DND-41 (cell line): ENCODE results near the gene POF1B.
"Not testable (repeated sequence)": the region's sequence is repeated elsewhere in the genome, so short reads cannot be mapped to it uniquely, and the experiment has no call there.

ENCODE experiments used
- ATAC-seq: fragments of 200-7000 bp; cut with Tn5 transposase; 3 replicates; pipeline ENCODE4 v1.9.1; 2021; ENCODE audit warnings: low read depth; ENCODE audit not compliant: insufficient read depth
- DNase-seq: peaks from one replicate; pipeline ENCODE4 v3.0.0-alpha.2; 2020
- H2AFZ ChIP-seq: 2 replicates; pipeline ENCODE4 v1.6.0; 2012; ENCODE audit warnings: low read depth, low read length
- H3K27ac ChIP-seq: 2 replicates; pipeline ENCODE4 v1.5.1; 2012; ENCODE audit warnings: low read length, inconsistent platforms
- H3K27me3 ChIP-seq: fragments of 200-600 bp; sonication (generic); 2 replicates; pipeline ENCODE4 v1.6.0; 2012; ENCODE audit warnings: low read length, mild to moderate bottlenecking, inconsistent platforms; ENCODE audit not compliant: insufficient read depth, poor library complexity
- H3K36me3 ChIP-seq: 2 replicates; pipeline ENCODE4 v1.5.1; 2012; ENCODE audit warnings: low read length, inconsistent platforms; ENCODE audit not compliant: insufficient read depth
- H3K4me1 ChIP-seq: 2 replicates; pipeline ENCODE4 v1.5.1; 2012; ENCODE audit warnings: mild to moderate bottlenecking, low read length; ENCODE audit not compliant: insufficient read depth
- H3K4me2 ChIP-seq: 2 replicates; pipeline ENCODE4 v1.6.0; 2012; ENCODE audit warnings: mild to moderate bottlenecking, moderate library complexity, low read length, inconsistent platforms; ENCODE audit not compliant: insufficient read depth
- H3K4me3 ChIP-seq, 2 experiments: fragments of 200-600 bp in 1 of 2; shearing (Covaris generic) in 1 of 2; 2 replicates each; pipeline ENCODE4 v1.5.1; 2012 to 2016; ENCODE audit warnings: inconsistent platforms in 2 of 2, low read length in 2 of 2, mild to moderate bottlenecking in 2 of 2, low read depth in 1 of 2, moderate library complexity in 1 of 2
- H3K79me2 ChIP-seq: 2 replicates; pipeline ENCODE4 v1.6.0; 2012; ENCODE audit warnings: low read length, inconsistent platforms; ENCODE audit not compliant: insufficient read depth
- H3K9ac ChIP-seq: 2 replicates; pipeline ENCODE4 v1.6.0; 2012; ENCODE audit warnings: low read depth, mild to moderate bottlenecking, inconsistent platforms, low read length, moderate library complexity
- H3K9me3 ChIP-seq: 2 replicates; pipeline ENCODE4 v1.5.1; 2012; ENCODE audit warnings: low read length, moderate library complexity, mild to moderate bottlenecking, inconsistent platforms; ENCODE audit not compliant: insufficient read depth, severe bottlenecking
- H4K20me1 ChIP-seq: 2 replicates; pipeline ENCODE4 v1.6.0; 2012; ENCODE audit warnings: low read length; ENCODE audit not compliant: insufficient read depth
- EZH2 ChIP-seq: IDR thresholded peaks from 3 replicates; pipeline ENCODE4 v1.6.1; 2012; ENCODE audit warnings: borderline replicate concordance, low read depth, mild to moderate bottlenecking, moderate library complexity, low read length, inconsistent platforms; ENCODE audit not compliant: severe bottlenecking
- TF ChIP-seq, protein P1 (sequence below): IDR thresholded peaks from 2 replicates; pipeline ENCODE4 v1.5.1; 2012; ENCODE audit warnings: borderline replicate concordance, low read length, moderate library complexity, mild to moderate bottlenecking; ENCODE audit not compliant: poor library complexity, severe bottlenecking; ENCODE audit errors: extremely low read depth

Gene POF1B

DNA sequence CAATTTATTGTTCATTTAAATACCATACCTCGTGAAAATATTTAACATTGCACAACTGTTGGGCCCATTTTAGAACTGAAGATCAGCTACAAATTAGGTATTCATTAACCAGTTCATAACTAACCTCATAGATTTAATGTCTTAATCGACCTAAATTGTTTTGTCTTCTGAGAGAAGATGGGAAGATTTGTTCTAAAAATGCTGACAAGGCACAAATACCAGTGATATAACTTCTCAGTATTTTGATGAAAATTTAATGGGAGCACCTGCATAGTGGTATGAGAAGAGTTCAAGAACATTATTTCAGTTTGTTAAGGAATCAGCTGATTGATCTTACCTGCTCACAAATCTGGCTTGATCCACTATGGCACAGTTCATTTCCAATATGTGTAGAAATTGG is 33.9 kb downstream of the POF1B start:
- H3K9me3 ChIP-seq, result no peaks in the 10 kb centered on the region
- H3K4me3 ChIP-seq, result no peak overlapping the region
- H3K4me2 ChIP-seq, result no peak overlapping the region
- ATAC-seq, result no peak
- no peak overlapping the region for H2AFZ ChIP-seq
- TF ChIP-seq, protein P1, sequence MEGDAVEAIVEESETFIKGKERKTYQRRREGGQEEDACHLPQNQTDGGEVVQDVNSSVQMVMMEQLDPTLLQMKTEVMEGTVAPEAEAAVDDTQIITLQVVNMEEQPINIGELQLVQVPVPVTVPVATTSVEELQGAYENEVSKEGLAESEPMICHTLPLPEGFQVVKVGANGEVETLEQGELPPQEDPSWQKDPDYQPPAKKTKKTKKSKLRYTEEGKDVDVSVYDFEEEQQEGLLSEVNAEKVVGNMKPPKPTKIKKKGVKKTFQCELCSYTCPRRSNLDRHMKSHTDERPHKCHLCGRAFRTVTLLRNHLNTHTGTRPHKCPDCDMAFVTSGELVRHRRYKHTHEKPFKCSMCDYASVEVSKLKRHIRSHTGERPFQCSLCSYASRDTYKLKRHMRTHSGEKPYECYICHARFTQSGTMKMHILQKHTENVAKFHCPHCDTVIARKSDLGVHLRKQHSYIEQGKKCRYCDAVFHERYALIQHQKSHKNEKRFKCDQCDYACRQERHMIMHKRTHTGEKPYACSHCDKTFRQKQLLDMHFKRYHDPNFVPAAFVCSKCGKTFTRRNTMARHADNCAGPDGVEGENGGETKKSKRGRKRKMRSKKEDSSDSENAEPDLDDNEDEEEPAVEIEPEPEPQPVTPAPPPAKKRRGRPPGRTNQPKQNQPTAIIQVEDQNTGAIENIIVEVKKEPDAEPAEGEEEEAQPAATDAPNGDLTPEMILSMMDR, result no peak
- TF ChIP-seq EZH2, result no peak
- no peak overlapping the region for H3K9ac ChIP-seq
- no peaks in the 10 kb centered on the region for H4K20me1 ChIP-seq
- no peaks in the 10 kb centered on the region for H3K4me1 ChIP-seq
- H3K36me3 ChIP-seq, result no peaks in the 10 kb centered on the region
- H3K27me3 ChIP-seq, result no peaks in the 10 kb centered on the region
- H3K79me2 ChIP-seq, result no peaks in the 10 kb centered on the region
- no peak overlapping the region for H3K27ac ChIP-seq
- no peak for DNase-seq

DNA sequence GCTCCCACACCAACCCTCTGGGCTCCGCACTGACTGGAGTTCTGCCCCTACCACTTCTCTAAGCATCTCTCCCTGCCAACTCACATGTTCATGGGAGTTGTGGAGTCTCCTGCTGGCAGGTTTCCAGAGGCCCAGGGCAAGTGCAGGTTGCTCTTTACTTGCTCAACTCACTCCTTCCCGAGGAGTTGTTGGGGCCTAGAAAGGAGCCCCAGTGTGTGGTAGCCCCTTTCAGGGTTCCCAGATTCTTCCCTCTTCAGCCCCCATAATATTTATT is 52.5 kb downstream of the POF1B start:
- H3K36me3 ChIP-seq, result no peaks in the 10 kb centered on the region
- DNase-seq (no peak), ATAC-seq (no peak)
- no peaks in the 10 kb centered on the region for H3K27me3 ChIP-seq
- H3K4me1 ChIP-seq, result no peaks in the 10 kb centered on the region
- no peaks in the 10 kb centered on the region for H4K20me1 ChIP-seq
- no peaks in the 10 kb centered on the region for H3K9me3 ChIP-seq
- no peak overlapping the region for H3K4me3 ChIP-seq
- H3K27ac ChIP-seq, result no peak overlapping the region
- H2AFZ ChIP-seq, result no peak overlapping the region
- TF ChIP-seq, protein P1, result no peak
- no peaks in the 10 kb centered on the region for H3K79me2 ChIP-seq
- no peak overlapping the region for H3K4me2 ChIP-seq
- H3K9ac ChIP-seq, result no peak overlapping the region

DNA sequence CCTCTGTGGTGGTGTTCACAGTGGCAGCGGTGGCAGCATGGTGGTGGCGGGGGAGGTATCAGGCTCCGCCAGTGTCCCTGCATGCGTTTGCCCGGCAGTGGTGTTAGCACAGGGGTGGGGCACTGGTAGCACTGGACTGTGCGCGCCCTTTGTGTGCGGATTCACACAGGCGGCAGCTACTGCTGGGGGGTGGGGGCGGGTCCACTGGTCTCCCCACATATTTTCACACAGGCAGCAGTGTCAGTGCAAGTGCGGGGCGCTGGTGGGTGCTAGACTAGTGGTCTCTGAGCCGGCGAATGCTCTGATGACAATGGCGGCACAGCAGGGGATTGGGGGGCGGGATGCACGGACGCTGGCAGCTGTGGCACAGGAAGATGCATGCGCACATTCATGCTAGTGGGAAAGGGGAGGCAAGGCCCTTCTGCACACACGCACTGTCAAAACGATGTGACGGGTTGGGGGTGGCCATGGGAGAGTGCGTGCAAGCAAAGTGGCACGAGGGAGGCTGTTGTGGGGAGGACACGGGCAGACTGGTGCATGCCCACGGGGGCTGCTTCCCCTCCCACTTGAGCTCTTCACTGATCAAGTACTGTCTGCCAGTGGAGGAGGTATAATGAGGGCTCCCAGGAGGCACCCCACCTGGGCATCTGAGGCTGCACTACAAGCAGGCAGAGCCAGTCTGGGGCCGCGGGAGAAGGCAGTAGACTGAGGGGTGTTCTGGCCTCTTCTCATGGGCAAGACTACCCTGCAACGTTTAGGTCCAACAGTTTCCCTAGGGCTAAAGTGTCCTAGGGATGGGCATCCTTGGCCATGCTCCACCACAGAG is 53.0 kb downstream of the POF1B start:
- Histone ChIP-seq H3K27ac (no peak overlapping the region), H3K4me3 (no peak overlapping the region), H3K9ac (no peak overlapping the region), H3K79me2 (no peaks in the 10 kb centered on the region), H3K9me3 (no peaks in the 10 kb centered on the region), H3K4me1 (no peaks in the 10 kb centered on the region), H3K27me3 (no peaks in the 10 kb centered on the region), H3K4me2 (no peak overlapping the region), H3K36me3 (no peaks in the 10 kb centered on the region), H4K20me1 (no peaks in the 10 kb centered on the region), H2AFZ (no peak overlapping the region)
- ATAC-seq (no peak), DNase-seq (no peak)
- TF ChIP-seq, protein P1, result no peak
- TF ChIP-seq EZH2, result no peak

DNA sequence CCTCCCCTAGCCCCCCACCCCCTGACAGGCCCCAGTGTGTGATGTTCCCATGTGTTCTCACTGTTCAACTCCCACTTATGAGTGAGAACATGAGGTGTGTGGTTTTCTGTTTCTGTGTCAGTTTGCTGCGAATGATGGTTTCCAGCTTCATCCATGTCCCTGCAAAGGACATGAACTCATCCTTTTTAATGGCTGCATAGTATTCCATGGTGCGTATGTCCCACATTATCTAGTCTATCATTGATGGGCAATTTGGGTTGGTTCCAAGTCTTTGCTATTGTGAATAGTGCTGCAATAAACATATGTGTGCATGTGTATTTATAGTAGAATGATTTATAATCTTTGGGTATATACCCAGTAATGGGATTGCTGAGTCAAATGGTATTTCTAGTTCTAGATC is 68.1 kb downstream of the POF1B start:
- H4K20me1 ChIP-seq, H3K36me3 ChIP-seq, H3K9ac ChIP-seq, H3K4me2 ChIP-seq, H3K27ac ChIP-seq, H3K9me3 ChIP-seq, H3K27me3 ChIP-seq, H3K4me1 ChIP-seq, DNase-seq, H2AFZ ChIP-seq, H3K4me3 ChIP-seq, H3K79me2 ChIP-seq, ATAC-seq: not testable (repeated sequence)
